Lung (tissue), 12 donors: ENCODE data around the gene CDKN2B-AS1. TPM values are rescaled to one million over a fixed set of nuclear protein-coding genes. Genes with fewer than 3 reads are reported as not detected.

Source experiments
- ATAC-seq: fragments of 200-7000 bp; cut with Tn5 transposase; one replicate; pipeline ENCODE4 v1.9.1; 2020; ENCODE audit warnings: moderate number of reproducible peaks; ENCODE audit not compliant: insufficient read depth, low FRiP score
- DNase-seq, 3 donors: peaks; one replicate each; pipeline ENCODE4 v3.0.0-alpha.2; 2013 to 2017
- H3K27ac ChIP-seq, 2 donors: one replicate each; pipeline ENCODE4 v1.5.1; 2013; ENCODE audit warnings: mild to moderate bottlenecking in 2 of 2, moderate library complexity in 2 of 2, control low read depth in 1 of 2, inconsistent platforms in 1 of 2, low read depth in 1 of 2, low read length in 1 of 2
- H3K27me3 ChIP-seq, 3 donors: one replicate each; pipeline ENCODE4 v1.5.1; 2013; ENCODE audit warnings: low read length in 2 of 3; ENCODE audit not compliant: control insufficient read depth in 3 of 3, insufficient read depth in 3 of 3
- H3K36me3 ChIP-seq, 4 donors: one replicate each; pipeline ENCODE4 v1.5.1; 2013; ENCODE audit warnings: low read length in 4 of 4, mild to moderate bottlenecking in 1 of 4, moderate library complexity in 1 of 4; ENCODE audit not compliant: control insufficient read depth in 4 of 4, insufficient read depth in 4 of 4
- H3K4me1 ChIP-seq, 5 donors: one replicate each; pipeline ENCODE4 v1.5.1; 2013; ENCODE audit warnings: low read length in 5 of 5, mild to moderate bottlenecking in 2 of 5, moderate library complexity in 1 of 5; ENCODE audit not compliant: control insufficient read depth in 5 of 5, insufficient read depth in 5 of 5
- H3K4me3 ChIP-seq: one replicate; pipeline ENCODE4 v1.5.1; 2013; ENCODE audit warnings: mild to moderate bottlenecking, control low read depth, moderate library complexity
- H3K9ac ChIP-seq, 2 donors: one replicate each; pipeline ENCODE4 v1.5.1; 2013; ENCODE audit warnings: low read length in 2 of 2, control low read depth in 1 of 2; ENCODE audit not compliant: insufficient read depth in 1 of 2
- H3K9me3 ChIP-seq, 4 donors: one replicate each; pipeline ENCODE4 v1.5.1; 2013; ENCODE audit warnings: low read length in 3 of 4, mild to moderate bottlenecking in 1 of 4, moderate library complexity in 1 of 4; ENCODE audit not compliant: control insufficient read depth in 4 of 4, insufficient read depth in 3 of 4
- WGBS, 2 donors: extraction: QIAGEN DNeasy Blood & Tissue Kit; methylation state at CpG; one replicate each; pipeline ENCODE4 v1.1.7; 2013; 5-methylcytosine and 5-hydroxymethylcytosine counted together
- polyA plus RNA-seq, 2 donors: library from polyadenylated mRNA; stranded (reverse); fragments of 200-250 nt; gene quantifications; one replicate each; pipeline ENCODE4 v1.2.1, GENCODE V29; 2013
- total RNA-seq, 2 donors: library from RNA; depleted of rRNA in 1 of 2; stranded (reverse); fragments of >200 nt in 1 of 2; gene quantifications; one replicate each; pipeline ENCODE4 v1.2.1, GENCODE V29; 2014 to 2021
- TF ChIP-seq, protein P1 (sequence below): IDR thresholded peaks from 2 replicates; pipeline ENCODE4 v1.5.1; 2012; ENCODE audit warnings: mild to moderate bottlenecking; ENCODE audit errors: control extremely low read depth, extremely low read depth
- donor health status: control.
- donor health status: control.
- donor health status: Bipolar disorder and iron deficiency.
- donor health status: healthy.
- donor health status: DM: yes; HTN: yes; CAD: no.

CDKN2B-AS1 gene
- total and polyA plus RNA-seq, 4 donors: 0.32 to 1.2 (median 0.59) TPM

DNA sequence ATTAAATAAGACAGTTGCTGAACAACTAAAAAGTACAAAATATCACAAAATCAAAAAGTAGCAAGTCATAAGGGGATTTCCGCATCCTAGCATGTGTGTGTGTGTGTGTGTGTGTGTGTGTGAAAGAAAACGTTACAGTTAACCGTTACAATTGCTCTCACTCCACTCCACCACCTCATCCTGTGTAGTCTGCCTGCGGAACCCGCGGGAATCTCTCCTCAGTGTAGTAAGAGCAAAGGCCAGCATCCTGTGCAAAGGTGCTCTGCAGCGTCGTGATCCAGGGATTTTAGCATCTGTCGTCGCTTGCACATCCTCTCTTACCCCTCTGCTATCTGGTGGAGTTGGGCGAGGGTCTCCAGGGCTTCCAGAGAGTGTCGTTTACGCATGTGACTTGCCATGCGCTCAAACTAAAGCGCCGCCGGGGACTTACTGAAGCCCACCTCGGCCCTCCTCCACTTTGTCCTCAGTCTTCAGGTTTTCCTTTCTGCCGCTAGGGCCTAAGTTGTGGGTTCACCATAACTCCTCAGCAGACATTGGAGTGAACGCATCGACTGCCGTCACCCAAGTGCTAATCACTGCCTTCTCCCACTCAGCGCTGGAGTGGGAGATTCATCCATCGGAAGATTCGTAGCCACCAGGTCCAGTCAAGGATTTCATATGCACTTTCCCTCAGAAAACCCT is 10.6 kb downstream of the CDKN2B-AS1 start:
- H3K27ac ChIP-seq: no peak overlapping the region
- WGBS, 2 donors: 10 to 43% methylated on average over 25 of the region's 25 CpGs
- no peak overlapping the region for H3K4me3 ChIP-seq
- DNase-seq (no peak), ATAC-seq (no peak)
- peaks cover 0 to 5% (median 0%) of the 10 kb centered on the region in 4 donors for H3K9me3 ChIP-seq
- TF ChIP-seq, protein P1, sequence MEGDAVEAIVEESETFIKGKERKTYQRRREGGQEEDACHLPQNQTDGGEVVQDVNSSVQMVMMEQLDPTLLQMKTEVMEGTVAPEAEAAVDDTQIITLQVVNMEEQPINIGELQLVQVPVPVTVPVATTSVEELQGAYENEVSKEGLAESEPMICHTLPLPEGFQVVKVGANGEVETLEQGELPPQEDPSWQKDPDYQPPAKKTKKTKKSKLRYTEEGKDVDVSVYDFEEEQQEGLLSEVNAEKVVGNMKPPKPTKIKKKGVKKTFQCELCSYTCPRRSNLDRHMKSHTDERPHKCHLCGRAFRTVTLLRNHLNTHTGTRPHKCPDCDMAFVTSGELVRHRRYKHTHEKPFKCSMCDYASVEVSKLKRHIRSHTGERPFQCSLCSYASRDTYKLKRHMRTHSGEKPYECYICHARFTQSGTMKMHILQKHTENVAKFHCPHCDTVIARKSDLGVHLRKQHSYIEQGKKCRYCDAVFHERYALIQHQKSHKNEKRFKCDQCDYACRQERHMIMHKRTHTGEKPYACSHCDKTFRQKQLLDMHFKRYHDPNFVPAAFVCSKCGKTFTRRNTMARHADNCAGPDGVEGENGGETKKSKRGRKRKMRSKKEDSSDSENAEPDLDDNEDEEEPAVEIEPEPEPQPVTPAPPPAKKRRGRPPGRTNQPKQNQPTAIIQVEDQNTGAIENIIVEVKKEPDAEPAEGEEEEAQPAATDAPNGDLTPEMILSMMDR: no peak
- peaks cover 0 to 88% (median 84%) of the 10 kb centered on the region in 3 donors for H3K27me3 ChIP-seq
- H3K36me3 ChIP-seq: peaks cover 0 to 6% (median 0%) of the 10 kb centered on the region in 4 donors
- H3K4me1 ChIP-seq: peaks cover 0 to 4% (median 0%) of the 10 kb centered on the region in 5 donors
- H3K9ac ChIP-seq: no peak overlapping the region

DNA sequence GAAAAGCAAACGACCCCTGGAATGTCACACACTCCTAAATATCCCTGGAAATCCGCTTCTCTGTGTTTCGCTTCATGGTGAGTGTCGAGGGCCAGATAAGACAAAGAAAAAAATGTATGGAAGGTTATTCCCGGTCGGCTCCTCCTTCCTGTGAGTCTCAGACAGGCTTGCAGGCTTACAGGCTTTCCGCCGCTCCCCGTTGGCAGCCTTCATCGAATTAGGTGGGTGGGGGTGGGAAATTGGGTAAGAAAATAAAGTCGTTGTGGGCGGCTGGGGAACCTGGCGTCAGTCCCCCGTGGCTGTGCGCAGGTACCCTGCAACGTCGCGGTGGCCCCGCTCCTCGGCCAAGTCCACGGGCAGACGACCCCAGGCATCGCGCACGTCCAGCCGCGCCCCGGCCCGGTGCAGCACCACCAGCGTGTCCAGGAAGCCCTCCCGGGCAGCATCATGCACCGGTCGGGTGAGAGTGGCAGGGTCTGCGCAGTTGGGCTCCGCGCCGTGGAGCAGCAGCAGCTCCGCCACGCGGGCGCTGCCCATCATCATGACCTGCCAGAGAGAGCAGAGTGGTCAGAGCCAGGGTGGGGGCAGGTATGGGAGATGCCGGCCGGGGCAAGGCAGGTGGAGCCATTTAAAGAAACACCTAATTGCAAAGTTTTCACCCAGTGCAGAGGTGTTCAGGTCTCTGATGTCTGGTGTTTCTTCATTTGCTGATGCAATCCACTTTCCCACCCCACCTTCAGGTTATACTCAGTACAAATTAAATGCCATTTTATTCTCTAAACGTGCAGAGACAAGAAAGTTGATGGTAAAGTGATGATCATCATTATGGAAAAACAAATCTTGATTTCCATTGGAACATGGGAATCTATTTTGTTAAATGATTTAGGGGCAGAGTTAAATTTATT is 11.4 kb downstream of the CDKN2B-AS1 start:
- Histone ChIP-seq H3K27me3 (peaks cover 0 to 89% (median 80%) of the 10 kb centered on the region in 3 donors), H3K27ac (no peak overlapping the region), H3K9me3 (peaks cover 0 to 5% (median 0%) of the 10 kb centered on the region in 4 donors), H3K9ac (no peak overlapping the region), H3K4me1 (peaks cover 0 to 4% (median 0%) of the 10 kb centered on the region in 5 donors), H3K36me3 (peaks cover 0 to 6% (median 0%) of the 10 kb centered on the region in 4 donors), H3K4me3 (no peak overlapping the region)
- TF ChIP-seq, protein P1: no peak
- 7 to 31% methylated on average over 39 to 44 of the region's 44 CpGs for WGBS, 2 donors
- ATAC-seq (no peak), DNase-seq (no peak)

DNA sequence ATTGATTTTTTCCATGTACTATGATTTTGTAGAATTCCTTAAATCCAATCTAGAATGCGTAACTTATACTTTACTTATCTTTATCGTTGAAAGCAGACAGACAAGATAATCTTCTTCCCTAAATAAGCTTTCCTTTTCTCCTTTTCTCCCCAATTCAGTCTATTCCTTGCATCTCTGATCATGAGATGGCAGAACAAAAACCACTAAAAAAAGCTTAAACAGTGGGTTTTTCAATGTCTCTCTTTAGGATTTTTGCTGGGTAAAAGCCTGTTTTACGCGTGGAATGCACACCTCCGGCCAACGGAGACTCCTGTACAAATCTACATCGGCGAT is 13.8 kb downstream of the CDKN2B-AS1 start:
- TF ChIP-seq, protein P1: no peak
- H3K27ac ChIP-seq: peak overlapping the region in 1 of 2 donors; percentile 98
- ATAC-seq (no peak), DNase-seq (no peak)
- peak overlapping the region; percentile 67 for H3K4me3 ChIP-seq
- WGBS, 2 donors: 3 to 4% methylated on average over 8 of the region's 8 CpGs
- H3K9me3 ChIP-seq: peaks cover 0 to 5% (median 0%) of the 10 kb centered on the region in 4 donors
- H3K4me1 ChIP-seq: peaks cover 0 to 4% (median 0%) of the 10 kb centered on the region in 5 donors
- no peak overlapping the region for H3K9ac ChIP-seq
- peaks cover 0 to 6% (median 0%) of the 10 kb centered on the region in 4 donors for H3K36me3 ChIP-seq
- H3K27me3 ChIP-seq: peaks cover 0 to 65% (median 58%) of the 10 kb centered on the region in 3 donors
